ENCODE results near the gene SCYL1.

The SCYL1 gene

DNA sequence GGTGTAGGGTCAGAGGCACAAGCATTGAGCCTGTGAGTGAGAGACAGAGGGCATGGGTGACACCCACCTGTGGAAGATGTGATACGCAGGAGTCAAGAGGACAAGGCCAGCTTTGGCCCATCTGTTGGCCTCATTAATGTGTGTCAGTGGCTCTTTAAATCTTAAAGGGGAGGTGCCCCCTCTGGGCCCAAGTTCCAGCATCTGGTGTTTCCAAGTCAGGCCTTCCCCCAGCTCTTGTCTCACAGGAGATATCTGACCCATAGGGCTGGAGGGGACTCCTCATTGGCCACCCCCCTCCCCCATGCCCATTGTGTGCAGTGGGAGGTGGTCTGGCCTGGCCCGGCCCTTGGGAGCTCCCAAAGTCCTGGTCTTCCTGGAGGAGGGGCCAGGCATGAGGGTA, 61.8 kb downstream of the SCYL1 start:
- DNase-seq, result no peak

Measured in stimulated activated CD4-positive, alpha-beta T cell treated with anti-CD3 and anti-CD28 coated beads, Interleukin-4, amount 100 ng/mL, for 24 hours (primary cell).